ENCODE data around the gene CYP26B1. TPM values are rescaled to one million over a fixed set of nuclear protein-coding genes. Genes with fewer than 3 reads are reported as not detected.
A peak's percentile ranks its signal among the peaks of the same experiment; 100 is the strongest.

Gene CYP26B1, protein sequence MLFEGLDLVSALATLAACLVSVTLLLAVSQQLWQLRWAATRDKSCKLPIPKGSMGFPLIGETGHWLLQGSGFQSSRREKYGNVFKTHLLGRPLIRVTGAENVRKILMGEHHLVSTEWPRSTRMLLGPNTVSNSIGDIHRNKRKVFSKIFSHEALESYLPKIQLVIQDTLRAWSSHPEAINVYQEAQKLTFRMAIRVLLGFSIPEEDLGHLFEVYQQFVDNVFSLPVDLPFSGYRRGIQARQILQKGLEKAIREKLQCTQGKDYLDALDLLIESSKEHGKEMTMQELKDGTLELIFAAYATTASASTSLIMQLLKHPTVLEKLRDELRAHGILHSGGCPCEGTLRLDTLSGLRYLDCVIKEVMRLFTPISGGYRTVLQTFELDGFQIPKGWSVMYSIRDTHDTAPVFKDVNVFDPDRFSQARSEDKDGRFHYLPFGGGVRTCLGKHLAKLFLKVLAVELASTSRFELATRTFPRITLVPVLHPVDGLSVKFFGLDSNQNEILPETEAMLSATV
- polyA plus RNA-seq (2013, experiment 1 of 2), result 1.0 TPM
- polyA plus RNA-seq (2013, experiment 2 of 2), result 0.68 TPM

DNA sequence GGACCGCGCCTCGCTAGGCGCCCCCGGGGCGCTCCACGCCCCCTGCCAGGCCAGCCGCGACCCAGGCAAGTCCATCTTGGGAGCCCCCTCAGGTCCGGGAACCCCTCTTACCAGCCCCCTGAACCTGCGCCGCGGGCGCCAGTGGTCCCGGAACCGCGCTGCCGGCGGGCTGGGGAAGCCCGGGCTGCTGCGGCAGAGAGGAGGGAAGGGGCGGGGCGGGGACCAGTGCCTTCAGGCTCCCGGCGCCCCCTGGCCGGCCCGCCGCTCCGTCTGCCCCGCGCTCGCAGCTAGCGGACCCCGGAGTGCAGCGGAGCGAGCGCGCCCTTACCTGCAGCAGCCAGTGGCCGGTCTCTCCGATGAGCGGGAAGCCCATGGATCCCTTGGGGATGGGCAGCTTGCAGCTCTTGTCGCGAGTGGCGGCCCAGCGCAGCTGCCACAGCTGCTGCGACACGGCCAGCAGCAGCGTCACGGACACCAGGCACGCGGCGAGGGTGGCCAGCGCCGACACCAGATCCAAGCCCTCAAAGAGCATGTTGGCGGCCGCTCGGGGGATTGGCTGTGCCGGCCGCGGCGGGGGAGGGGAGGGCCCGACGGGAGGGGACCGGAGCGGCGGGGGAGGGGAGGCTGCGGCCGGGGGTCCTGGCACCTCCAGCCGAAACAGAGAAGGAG, at the start of gene CYP26B1:
Gene CYP26B1, minus strand, starts transcription at position 560 of the 669 bp plus-strand sequence. Its CDS starts 28 bp downstream, at position 532.
- no CpG with 5 or more reads among the region's 69 CpGs for WGBS, 2 donors (ENCODE audit: extremely low coverage in 2 of 2, insufficient read length in 2 of 2, insufficient replicate concordance in 1 of 2)
- Histone ChIP-seq H3K14ac (ENCODE audit: low read length) (no peak within 1 kb of the TSS), H4K8ac (ENCODE audit: low read depth, low read length) (no peak within 1 kb of the TSS), H3K4me2 (ENCODE audit: insufficient read depth, low read length, poor library complexity, severe bottlenecking) (peak within 1 kb of the TSS; percentile 78), H3K4me1 (ENCODE audit: control insufficient read depth in 2 of 2, insufficient read depth in 1 of 2, low read depth in 1 of 2, low read length in 2 of 2) (peaks cover 16 to 29% of the 10 kb centered on the region in 2 donors), H2BK120ac (ENCODE audit: low read depth, low read length) (no peak within 1 kb of the TSS), H2BK12ac (ENCODE audit: low read length) (no peak within 1 kb of the TSS), H4K91ac (ENCODE audit: low read depth, low read length, poor library complexity) (no peak within 1 kb of the TSS), H2BK5ac (ENCODE audit: low read length) (no peak within 1 kb of the TSS), H3K79me1 (ENCODE audit: low read depth, low read length) (no peaks in the 10 kb centered on the region), H2AK5ac (ENCODE audit: low read depth, low read length) (no peak within 1 kb of the TSS), H3K9me3 (replicated peaks in 1 of 2; ENCODE audit: control insufficient read depth in 2 of 2, insufficient read depth in 1 of 2, low read depth in 1 of 2, low read length in 2 of 2) (peaks cover 7 to 10% of the 10 kb centered on the region in 2 donors), H3K18ac (ENCODE audit: low read length) (peak within 1 kb of the TSS; percentile 92), H3K4me3 (ENCODE audit: low read length in 2 of 2) (peak within 1 kb of the TSS; percentile 35 to 75), H2AFZ (ENCODE audit: low read length) (peak within 1 kb of the TSS; percentile 87), H3K23ac (ENCODE audit: low read depth, low read length, poor library complexity) (no peak within 1 kb of the TSS), H3K4ac (ENCODE audit: low read length) (no peak within 1 kb of the TSS), H3K9ac (ENCODE audit: low read depth, low read length, poor library complexity) (peak within 1 kb of the TSS; percentile 82), H3K36me3 (replicated peaks in 1 of 2; ENCODE audit: control insufficient read depth in 2 of 2, insufficient read depth in 2 of 2, low read length in 2 of 2) (no peaks in the 10 kb centered on the region), H2BK15ac (ENCODE audit: low read length) (no peak within 1 kb of the TSS), H3K27ac (replicated peaks; ENCODE audit: low read length) (no peak within 1 kb of the TSS), H3K27me3 (ENCODE audit: control insufficient read depth in 3 of 3, insufficient read depth in 3 of 3, low read depth in 1 of 3, low read length in 3 of 3) (peaks cover 40 to 94% (median 85%) of the 10 kb centered on the region in 3 experiments)
- DNase-seq (ENCODE audit: low spot score), result peak; percentile 52

DNA sequence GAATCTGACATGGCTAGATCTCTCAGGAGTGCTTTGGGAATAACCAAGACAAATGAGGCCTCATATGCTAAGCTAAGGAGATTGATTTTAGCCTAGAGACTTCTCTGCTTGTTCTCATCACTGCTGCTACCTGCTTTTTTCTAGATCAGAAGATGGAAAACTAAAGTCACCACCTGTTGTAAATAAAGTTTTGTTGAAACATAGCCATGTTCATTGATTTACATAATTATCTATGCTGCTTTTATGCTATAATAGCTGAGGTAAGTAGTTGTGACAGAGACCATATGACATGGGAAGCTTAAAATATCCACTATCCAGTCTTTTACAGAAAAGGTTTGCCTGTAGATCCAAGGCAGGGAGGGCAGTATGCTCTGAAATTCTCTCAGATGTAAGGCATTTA, 46.1 kb upstream of the CYP26B1 start:
- H4K8ac ChIP-seq (ENCODE audit: low read depth, low read length), result no peak overlapping the region
- H3K23ac ChIP-seq (ENCODE audit: low read depth, low read length, poor library complexity), result no peak overlapping the region
- no peak overlapping the region for H3K9ac ChIP-seq (ENCODE audit: low read depth, low read length, poor library complexity)
- H2AK5ac ChIP-seq (ENCODE audit: low read depth, low read length), result no peak overlapping the region
- H3K27ac ChIP-seq (replicated peaks; ENCODE audit: low read length), result no peak overlapping the region
- H3K9me3 ChIP-seq (replicated peaks in 1 of 2; ENCODE audit: control insufficient read depth in 2 of 2, insufficient read depth in 1 of 2, low read depth in 1 of 2, low read length in 2 of 2), result no peaks in the 10 kb centered on the region
- no peak overlapping the region for H4K91ac ChIP-seq (ENCODE audit: low read depth, low read length, poor library complexity)
- H3K36me3 ChIP-seq (replicated peaks in 1 of 2; ENCODE audit: control insufficient read depth in 2 of 2, insufficient read depth in 2 of 2, low read length in 2 of 2), result no peaks in the 10 kb centered on the region
- H3K27me3 ChIP-seq (ENCODE audit: control insufficient read depth in 3 of 3, insufficient read depth in 3 of 3, low read depth in 1 of 3, low read length in 3 of 3), result no peaks in the 10 kb centered on the region
- no peaks in the 10 kb centered on the region for H3K4me1 ChIP-seq (ENCODE audit: control insufficient read depth in 2 of 2, insufficient read depth in 1 of 2, low read depth in 1 of 2, low read length in 2 of 2)
- no peak overlapping the region for H3K4ac ChIP-seq (ENCODE audit: low read length)
- H3K14ac ChIP-seq (ENCODE audit: low read length), result no peak overlapping the region
- no peak overlapping the region for H3K4me2 ChIP-seq (ENCODE audit: insufficient read depth, low read length, poor library complexity, severe bottlenecking)
- H2BK5ac ChIP-seq (ENCODE audit: low read length), result no peak overlapping the region
- H3K4me3 ChIP-seq (ENCODE audit: low read length in 2 of 2), result no peak overlapping the region
- H3K18ac ChIP-seq (ENCODE audit: low read length), result no peak overlapping the region
- no peak overlapping the region for H2BK120ac ChIP-seq (ENCODE audit: low read depth, low read length)
- DNase-seq (ENCODE audit: low spot score), result no peak
- H2AFZ ChIP-seq (ENCODE audit: low read length), result no peak overlapping the region
- H2BK15ac ChIP-seq (ENCODE audit: low read length), result no peak overlapping the region
- H2BK12ac ChIP-seq (ENCODE audit: low read length), result no peak overlapping the region
- no peaks in the 10 kb centered on the region for H3K79me1 ChIP-seq (ENCODE audit: low read depth, low read length)

DNA sequence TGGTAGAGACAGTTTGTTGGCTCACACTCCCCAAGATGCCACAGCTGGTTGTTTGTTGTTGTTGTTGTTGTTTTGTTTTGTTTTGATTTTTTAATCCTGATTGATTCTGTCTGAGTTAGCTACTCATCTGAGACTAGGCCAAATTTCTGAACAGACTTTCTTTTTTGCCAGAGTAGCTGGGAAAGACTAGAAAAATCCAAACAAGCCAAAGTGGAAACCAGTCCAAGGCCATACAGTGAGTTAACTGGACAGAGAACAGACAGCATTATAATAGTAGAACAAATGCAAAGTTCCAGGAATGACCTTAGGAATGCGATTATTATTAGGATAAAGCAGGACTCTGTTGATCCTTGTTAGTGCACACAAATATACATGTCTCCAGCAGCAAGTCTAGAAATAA, 43.8 kb upstream of the CYP26B1 start:
- H2BK12ac ChIP-seq (ENCODE audit: low read length), result no peak overlapping the region
- no peak overlapping the region for H3K4me2 ChIP-seq (ENCODE audit: insufficient read depth, low read length, poor library complexity, severe bottlenecking)
- no peak overlapping the region for H4K91ac ChIP-seq (ENCODE audit: low read depth, low read length, poor library complexity)
- WGBS, 2 donors (ENCODE audit: extremely low coverage in 2 of 2, insufficient read length in 2 of 2, insufficient replicate concordance in 1 of 2), result no CpG with 5 or more reads among the region's 1 CpG
- H3K18ac ChIP-seq (ENCODE audit: low read length), result no peak overlapping the region
- H3K4ac ChIP-seq (ENCODE audit: low read length), result no peak overlapping the region
- no peak overlapping the region for H3K14ac ChIP-seq (ENCODE audit: low read length)
- H3K9ac ChIP-seq (ENCODE audit: low read depth, low read length, poor library complexity), result no peak overlapping the region
- H3K23ac ChIP-seq (ENCODE audit: low read depth, low read length, poor library complexity), result no peak overlapping the region
- no peak overlapping the region for H2AFZ ChIP-seq (ENCODE audit: low read length)
- H2BK15ac ChIP-seq (ENCODE audit: low read length), result no peak overlapping the region
- H3K79me1 ChIP-seq (ENCODE audit: low read depth, low read length), result no peaks in the 10 kb centered on the region
- no peak overlapping the region for H2BK5ac ChIP-seq (ENCODE audit: low read length)
- H4K8ac ChIP-seq (ENCODE audit: low read depth, low read length), result no peak overlapping the region
- H2BK120ac ChIP-seq (ENCODE audit: low read depth, low read length), result no peak overlapping the region
- H3K9me3 ChIP-seq (replicated peaks in 1 of 2; ENCODE audit: control insufficient read depth in 2 of 2, insufficient read depth in 1 of 2, low read depth in 1 of 2, low read length in 2 of 2), result no peaks in the 10 kb centered on the region
- H3K4me1 ChIP-seq (ENCODE audit: control insufficient read depth in 2 of 2, insufficient read depth in 1 of 2, low read depth in 1 of 2, low read length in 2 of 2), result no peaks in the 10 kb centered on the region
- no peak overlapping the region for H3K4me3 ChIP-seq (ENCODE audit: low read length in 2 of 2)
- H3K27me3 ChIP-seq (ENCODE audit: control insufficient read depth in 3 of 3, insufficient read depth in 3 of 3, low read depth in 1 of 3, low read length in 3 of 3), result no peaks in the 10 kb centered on the region
- no peak overlapping the region for H2AK5ac ChIP-seq (ENCODE audit: low read depth, low read length)
- DNase-seq (ENCODE audit: low spot score), result no peak
- no peaks in the 10 kb centered on the region for H3K36me3 ChIP-seq (replicated peaks in 1 of 2; ENCODE audit: control insufficient read depth in 2 of 2, insufficient read depth in 2 of 2, low read length in 2 of 2)
- no peak overlapping the region for H3K27ac ChIP-seq (replicated peaks; ENCODE audit: low read length)

DNA sequence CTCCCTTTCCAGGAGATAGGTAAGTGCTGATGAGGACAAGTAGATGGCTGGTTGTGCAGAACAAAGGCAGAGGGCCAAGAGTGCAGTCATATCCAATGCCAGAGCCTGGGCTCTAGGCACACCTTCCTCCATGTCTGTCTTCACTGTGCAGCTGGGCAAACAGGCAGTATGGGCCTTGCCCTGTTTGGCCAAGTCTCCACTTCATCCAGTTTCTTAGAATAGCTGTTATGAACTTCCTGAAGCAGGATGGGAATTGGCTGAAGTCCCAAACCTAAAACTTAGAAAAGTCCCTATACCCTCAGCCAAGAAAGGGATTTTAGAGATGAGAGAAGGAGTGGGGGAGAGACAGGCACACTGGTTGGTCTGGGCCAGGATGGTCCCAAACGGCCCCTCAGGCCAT, 37.5 kb upstream of the CYP26B1 start:
- DNase-seq (ENCODE audit: low spot score), result no peak
- no peak overlapping the region for H2BK12ac ChIP-seq (ENCODE audit: low read length)
- H2AFZ ChIP-seq (ENCODE audit: low read length), result no peak overlapping the region
- no peak overlapping the region for H3K4ac ChIP-seq (ENCODE audit: low read length)
- H3K9ac ChIP-seq (ENCODE audit: low read depth, low read length, poor library complexity), result no peak overlapping the region
- H3K14ac ChIP-seq (ENCODE audit: low read length), result no peak overlapping the region
- WGBS, 2 donors (ENCODE audit: extremely low coverage in 2 of 2, insufficient read length in 2 of 2, insufficient replicate concordance in 1 of 2), result no CpG with 5 or more reads among the region's 1 CpG
- no peak overlapping the region for H3K23ac ChIP-seq (ENCODE audit: low read depth, low read length, poor library complexity)
- H2AK5ac ChIP-seq (ENCODE audit: low read depth, low read length), result no peak overlapping the region
- H3K4me3 ChIP-seq (ENCODE audit: low read length in 2 of 2), result no peak overlapping the region
- no peaks in the 10 kb centered on the region for H3K36me3 ChIP-seq (replicated peaks in 1 of 2; ENCODE audit: control insufficient read depth in 2 of 2, insufficient read depth in 2 of 2, low read length in 2 of 2)
- no peak overlapping the region for H4K91ac ChIP-seq (ENCODE audit: low read depth, low read length, poor library complexity)
- H2BK5ac ChIP-seq (ENCODE audit: low read length), result no peak overlapping the region
- no peaks in the 10 kb centered on the region for H3K79me1 ChIP-seq (ENCODE audit: low read depth, low read length)
- no peaks in the 10 kb centered on the region for H3K9me3 ChIP-seq (replicated peaks in 1 of 2; ENCODE audit: control insufficient read depth in 2 of 2, insufficient read depth in 1 of 2, low read depth in 1 of 2, low read length in 2 of 2)
- H3K4me2 ChIP-seq (ENCODE audit: insufficient read depth, low read length, poor library complexity, severe bottlenecking), result no peak overlapping the region
- no peak overlapping the region for H4K8ac ChIP-seq (ENCODE audit: low read depth, low read length)
- H3K4me1 ChIP-seq (ENCODE audit: control insufficient read depth in 2 of 2, insufficient read depth in 1 of 2, low read depth in 1 of 2, low read length in 2 of 2), result no peaks in the 10 kb centered on the region
- H3K27me3 ChIP-seq (ENCODE audit: control insufficient read depth in 3 of 3, insufficient read depth in 3 of 3, low read depth in 1 of 3, low read length in 3 of 3), result no peaks in the 10 kb centered on the region
- no peak overlapping the region for H2BK15ac ChIP-seq (ENCODE audit: low read length)
- H3K27ac ChIP-seq (replicated peaks; ENCODE audit: low read length), result no peak overlapping the region
- no peak overlapping the region for H2BK120ac ChIP-seq (ENCODE audit: low read depth, low read length)
- H3K18ac ChIP-seq (ENCODE audit: low read length), result no peak overlapping the region
